22Rv1 (cell line): ENCODE results near the gene C10orf105.

ENCODE experiments used
- H3K27ac ChIP-seq: fragments of 450-650 bp; 2 replicates; pipeline ENCODE4 v1.5.1; 2017
- ZFX ChIP-seq: fragments of 450-650 bp; IDR thresholded peaks from 2 replicates; pipeline ENCODE4 v1.6.1; 2017; ENCODE audit warnings: antibody characterized with exemption, borderline replicate concordance
- TF ChIP-seq, protein P1 (sequence below): fragments of 450-650 bp; IDR thresholded peaks from 2 replicates; pipeline ENCODE4 v1.5.1; 2017; ENCODE audit warnings: mild to moderate bottlenecking

C10orf105 gene

DNA sequence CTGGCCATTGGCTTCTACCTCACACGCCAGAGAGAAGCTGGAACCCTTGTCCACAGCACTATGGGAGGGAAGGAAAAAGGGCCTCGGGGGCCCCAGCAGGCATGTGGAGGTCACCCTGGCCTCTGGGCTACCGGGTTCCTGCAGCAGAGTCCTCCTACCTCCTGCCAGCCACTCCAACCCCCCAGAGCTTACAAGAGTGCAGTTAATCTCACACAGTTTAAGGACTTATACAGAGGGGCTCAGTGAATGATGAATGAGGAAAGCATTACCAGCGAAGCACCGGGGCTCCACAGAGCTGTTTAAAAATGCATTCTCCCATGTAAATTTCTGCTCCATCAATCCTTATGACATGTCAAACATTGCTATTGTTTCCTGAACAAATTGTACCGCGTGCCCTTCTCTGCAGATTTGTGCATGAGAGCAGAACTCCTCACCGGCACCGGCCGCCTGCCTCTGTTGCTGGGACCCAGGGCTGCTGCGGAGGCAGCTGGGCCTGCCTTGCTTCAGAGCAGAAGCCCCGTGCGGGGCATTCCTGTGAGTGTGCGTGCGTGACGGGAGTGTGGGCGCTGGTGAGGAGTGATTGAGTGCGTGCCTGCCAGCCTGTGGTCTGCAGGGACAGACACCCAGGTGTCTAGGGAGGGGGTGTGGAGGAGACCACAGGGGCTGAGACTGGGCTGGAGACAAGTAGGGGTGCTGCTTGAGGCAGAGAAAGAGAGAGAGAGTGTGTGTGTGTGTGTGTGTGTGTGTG lies 52.8 kb downstream of the C10orf105 start:
- H3K27ac ChIP-seq = no peak overlapping the region
- TF ChIP-seq ZFX = no peak
- TF ChIP-seq, protein P1, sequence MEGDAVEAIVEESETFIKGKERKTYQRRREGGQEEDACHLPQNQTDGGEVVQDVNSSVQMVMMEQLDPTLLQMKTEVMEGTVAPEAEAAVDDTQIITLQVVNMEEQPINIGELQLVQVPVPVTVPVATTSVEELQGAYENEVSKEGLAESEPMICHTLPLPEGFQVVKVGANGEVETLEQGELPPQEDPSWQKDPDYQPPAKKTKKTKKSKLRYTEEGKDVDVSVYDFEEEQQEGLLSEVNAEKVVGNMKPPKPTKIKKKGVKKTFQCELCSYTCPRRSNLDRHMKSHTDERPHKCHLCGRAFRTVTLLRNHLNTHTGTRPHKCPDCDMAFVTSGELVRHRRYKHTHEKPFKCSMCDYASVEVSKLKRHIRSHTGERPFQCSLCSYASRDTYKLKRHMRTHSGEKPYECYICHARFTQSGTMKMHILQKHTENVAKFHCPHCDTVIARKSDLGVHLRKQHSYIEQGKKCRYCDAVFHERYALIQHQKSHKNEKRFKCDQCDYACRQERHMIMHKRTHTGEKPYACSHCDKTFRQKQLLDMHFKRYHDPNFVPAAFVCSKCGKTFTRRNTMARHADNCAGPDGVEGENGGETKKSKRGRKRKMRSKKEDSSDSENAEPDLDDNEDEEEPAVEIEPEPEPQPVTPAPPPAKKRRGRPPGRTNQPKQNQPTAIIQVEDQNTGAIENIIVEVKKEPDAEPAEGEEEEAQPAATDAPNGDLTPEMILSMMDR = no peak

DNA sequence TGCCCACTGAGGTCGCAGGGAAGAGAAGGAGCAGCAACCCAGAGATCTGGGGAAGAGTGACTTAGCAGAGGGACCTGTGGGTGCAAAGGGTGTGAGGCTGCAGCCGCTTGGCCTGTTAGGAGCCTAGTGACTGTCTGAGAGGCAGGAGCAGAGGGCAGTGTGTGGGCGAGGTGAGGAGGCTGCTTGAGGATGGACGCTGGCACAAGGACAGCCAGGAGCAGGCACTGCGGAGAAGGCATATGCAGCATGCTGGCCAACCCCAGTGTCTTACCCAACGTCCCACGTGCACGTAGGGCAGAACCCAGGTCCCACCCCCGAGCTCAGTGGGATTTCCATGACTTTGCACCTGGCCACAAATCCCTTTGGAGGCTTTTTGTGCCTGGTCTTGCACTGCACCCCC lies 54.1 kb downstream of the C10orf105 start:
- no peak overlapping the region for H3K27ac ChIP-seq
- TF ChIP-seq, protein P1 = no peak
- no peak for TF ChIP-seq ZFX

GRCh38 chr10:71664585-71664984 lies 55.0 kb downstream of the C10orf105 start:
- TF ChIP-seq, protein P1 = no peak
- no peak for TF ChIP-seq ZFX
- no peak overlapping the region for H3K27ac ChIP-seq

DNA sequence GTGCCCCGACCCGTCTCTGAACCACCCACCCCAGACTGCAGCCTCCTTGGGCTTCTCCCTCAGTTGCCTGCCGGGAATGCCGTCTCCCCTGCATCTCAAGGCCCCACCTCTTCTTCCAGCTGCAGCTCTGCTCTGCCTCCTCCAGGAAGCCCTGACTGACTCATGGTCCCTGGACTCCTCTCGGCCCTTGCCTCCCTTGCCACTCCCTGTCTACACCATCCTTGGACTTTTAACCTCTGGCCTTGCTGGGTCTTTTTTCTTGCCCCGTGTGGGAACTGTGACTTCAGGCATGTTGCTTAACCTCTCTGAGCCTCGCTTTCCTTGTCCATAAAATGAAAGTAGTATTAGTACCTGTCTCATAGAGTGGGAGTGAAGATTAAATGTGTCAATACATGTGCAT lies 56.3 kb downstream of the C10orf105 start:
- no peak overlapping the region for H3K27ac ChIP-seq
- TF ChIP-seq, protein P1 = no peak
- TF ChIP-seq ZFX = no peak

DNA sequence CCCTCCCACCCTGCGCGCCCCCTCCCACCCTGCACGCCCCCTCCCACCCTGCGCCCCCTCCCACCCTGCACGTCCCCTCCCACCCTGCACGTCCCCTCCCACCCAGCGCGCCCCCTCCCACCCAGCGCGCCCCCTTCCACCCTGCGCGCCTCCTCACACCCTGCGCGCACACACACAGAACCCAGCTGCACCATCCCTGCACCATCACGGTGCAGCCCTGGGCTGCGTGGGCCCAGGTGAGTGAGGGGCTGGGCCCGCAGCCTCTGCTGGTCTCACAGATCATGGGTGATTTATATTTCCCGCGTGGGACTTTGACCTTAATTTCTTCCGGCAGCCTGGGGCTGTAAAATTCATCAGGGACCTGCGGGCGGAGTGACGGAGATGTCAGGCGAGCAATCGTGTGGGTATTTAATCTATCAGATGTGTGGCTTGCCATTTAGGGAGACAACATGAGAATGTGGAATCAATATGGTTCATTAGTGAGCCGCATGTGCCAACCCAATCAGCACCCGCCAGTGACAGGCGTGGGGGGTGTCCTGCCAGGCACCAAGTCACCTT lies 57.7 kb downstream of the C10orf105 start:
- TF ChIP-seq ZFX = no peak
- TF ChIP-seq, protein P1 = no peak
- no peak overlapping the region for H3K27ac ChIP-seq
